ENCODE measurements around the gene OOSP1. TPM values are rescaled to one million over a fixed set of nuclear protein-coding genes. Genes with fewer than 3 reads are reported as not detected.

OOSP1 gene
- total and polyA plus RNA-seq, 2 experiments from 2014 or later, result not detected

DNA sequence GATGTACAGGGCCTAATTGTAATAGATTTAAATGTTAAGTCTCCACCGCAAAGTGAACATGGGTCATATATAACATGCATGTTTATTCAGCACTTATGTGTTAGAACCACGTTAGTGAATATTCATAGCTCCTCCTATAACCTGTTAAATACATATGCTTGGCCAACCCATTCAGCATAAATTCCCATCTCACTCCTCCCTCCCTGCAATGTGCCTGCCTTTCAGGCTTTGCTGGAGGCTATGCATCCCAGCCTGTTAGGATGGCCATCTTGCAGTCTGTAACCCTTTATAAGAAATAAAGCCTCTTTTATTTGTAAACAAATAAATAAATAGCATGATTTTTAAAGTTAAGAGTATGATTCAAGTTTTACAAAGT is 23.9 kb downstream of the OOSP1 start:
- H3K9me2 ChIP-seq (ENCODE audit: insufficient read depth), result no peaks in the 10 kb centered on the region
- H3K27ac Mint-ChIP-seq, result no peak overlapping the region
- peaks cover 9% of the 10 kb centered on the region for H3K4me1 ChIP-seq (ENCODE audit: insufficient read depth)
- ATAC-seq (no peak), DNase-seq (ENCODE audit: low spot score) (no peak)
- peaks cover 19% of the 10 kb centered on the region; the same call in 2 of the 3 replicates for H3K4me1 Mint-ChIP-seq
- no peak overlapping the region for H3K4me2 ChIP-seq
- H4K20me1 ChIP-seq (replicated peaks; ENCODE audit: insufficient read depth), result no peaks in the 10 kb centered on the region
- no peak overlapping the region for H2AFZ ChIP-seq
- H3K27me3 ChIP-seq (ENCODE audit: insufficient read depth), result no peaks in the 10 kb centered on the region
- no peaks in the 10 kb centered on the region for H3K79me2 ChIP-seq (replicated peaks; ENCODE audit: insufficient read depth)
- H3K4me3 ChIP-seq, result no peak overlapping the region
- no peaks in the 10 kb centered on the region for H3K36me3 Mint-ChIP-seq (ENCODE audit: low read depth)
- H3K27ac ChIP-seq (ENCODE audit: low read depth), result no peak overlapping the region
- no peaks in the 10 kb centered on the region for H3F3A ChIP-seq (replicated peaks; ENCODE audit: low read depth)
- no peaks in the 10 kb centered on the region for H3K9me3 Mint-ChIP-seq
- H3K4me3 Mint-ChIP-seq, result no peak overlapping the region
- H3K36me3 ChIP-seq (ENCODE audit: insufficient read depth), result no peaks in the 10 kb centered on the region
- no peaks in the 10 kb centered on the region for H3K27me3 Mint-ChIP-seq (ENCODE audit: insufficient read depth, low read depth, poor library complexity)
- TF ChIP-seq EZH2 (IDR thresholded peaks at IDR 0.05; ENCODE audit: low read depth, unreplicated experiment) (no peak), ETS1 (IDR thresholded peaks at IDR 0.05) (no peak), ZNF331 (CRISPR knock-in tag; IDR thresholded peaks at IDR 0.05; ENCODE audit: low read depth) (no peak), ZNF462 (CRISPR knock-in tag; IDR thresholded peaks at IDR 0.05) (no peak), JUNB (IDR thresholded peaks at IDR 0.05; ENCODE audit: unreplicated experiment) (no peak), CREB1 (CRISPR knock-in tag; IDR thresholded peaks at IDR 0.05; ENCODE audit: low read depth) (no peak), EZH2phosphoT487 (IDR thresholded peaks at IDR 0.05; ENCODE audit: unreplicated experiment) (no peak), NANOG (IDR thresholded peaks at IDR 0.05; ENCODE audit: borderline replicate concordance) (no peak), STAT1 (IDR thresholded peaks at IDR 0.05; ENCODE audit: unreplicated experiment) (no peak), ZNF114 (CRISPR knock-in tag; IDR thresholded peaks at IDR 0.05) (no peak), POLR2AphosphoS5 (IDR thresholded peaks at IDR 0.05; ENCODE audit: low read depth) (no peak)
- TF ChIP-seq, protein P1, sequence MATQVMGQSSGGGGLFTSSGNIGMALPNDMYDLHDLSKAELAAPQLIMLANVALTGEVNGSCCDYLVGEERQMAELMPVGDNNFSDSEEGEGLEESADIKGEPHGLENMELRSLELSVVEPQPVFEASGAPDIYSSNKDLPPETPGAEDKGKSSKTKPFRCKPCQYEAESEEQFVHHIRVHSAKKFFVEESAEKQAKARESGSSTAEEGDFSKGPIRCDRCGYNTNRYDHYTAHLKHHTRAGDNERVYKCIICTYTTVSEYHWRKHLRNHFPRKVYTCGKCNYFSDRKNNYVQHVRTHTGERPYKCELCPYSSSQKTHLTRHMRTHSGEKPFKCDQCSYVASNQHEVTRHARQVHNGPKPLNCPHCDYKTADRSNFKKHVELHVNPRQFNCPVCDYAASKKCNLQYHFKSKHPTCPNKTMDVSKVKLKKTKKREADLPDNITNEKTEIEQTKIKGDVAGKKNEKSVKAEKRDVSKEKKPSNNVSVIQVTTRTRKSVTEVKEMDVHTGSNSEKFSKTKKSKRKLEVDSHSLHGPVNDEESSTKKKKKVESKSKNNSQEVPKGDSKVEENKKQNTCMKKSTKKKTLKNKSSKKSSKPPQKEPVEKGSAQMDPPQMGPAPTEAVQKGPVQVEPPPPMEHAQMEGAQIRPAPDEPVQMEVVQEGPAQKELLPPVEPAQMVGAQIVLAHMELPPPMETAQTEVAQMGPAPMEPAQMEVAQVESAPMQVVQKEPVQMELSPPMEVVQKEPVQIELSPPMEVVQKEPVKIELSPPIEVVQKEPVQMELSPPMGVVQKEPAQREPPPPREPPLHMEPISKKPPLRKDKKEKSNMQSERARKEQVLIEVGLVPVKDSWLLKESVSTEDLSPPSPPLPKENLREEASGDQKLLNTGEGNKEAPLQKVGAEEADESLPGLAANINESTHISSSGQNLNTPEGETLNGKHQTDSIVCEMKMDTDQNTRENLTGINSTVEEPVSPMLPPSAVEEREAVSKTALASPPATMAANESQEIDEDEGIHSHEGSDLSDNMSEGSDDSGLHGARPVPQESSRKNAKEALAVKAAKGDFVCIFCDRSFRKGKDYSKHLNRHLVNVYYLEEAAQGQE (IDR thresholded peaks at IDR 0.05; ENCODE audit: unreplicated experiment), result no peak
- TF ChIP-seq, protein P2, sequence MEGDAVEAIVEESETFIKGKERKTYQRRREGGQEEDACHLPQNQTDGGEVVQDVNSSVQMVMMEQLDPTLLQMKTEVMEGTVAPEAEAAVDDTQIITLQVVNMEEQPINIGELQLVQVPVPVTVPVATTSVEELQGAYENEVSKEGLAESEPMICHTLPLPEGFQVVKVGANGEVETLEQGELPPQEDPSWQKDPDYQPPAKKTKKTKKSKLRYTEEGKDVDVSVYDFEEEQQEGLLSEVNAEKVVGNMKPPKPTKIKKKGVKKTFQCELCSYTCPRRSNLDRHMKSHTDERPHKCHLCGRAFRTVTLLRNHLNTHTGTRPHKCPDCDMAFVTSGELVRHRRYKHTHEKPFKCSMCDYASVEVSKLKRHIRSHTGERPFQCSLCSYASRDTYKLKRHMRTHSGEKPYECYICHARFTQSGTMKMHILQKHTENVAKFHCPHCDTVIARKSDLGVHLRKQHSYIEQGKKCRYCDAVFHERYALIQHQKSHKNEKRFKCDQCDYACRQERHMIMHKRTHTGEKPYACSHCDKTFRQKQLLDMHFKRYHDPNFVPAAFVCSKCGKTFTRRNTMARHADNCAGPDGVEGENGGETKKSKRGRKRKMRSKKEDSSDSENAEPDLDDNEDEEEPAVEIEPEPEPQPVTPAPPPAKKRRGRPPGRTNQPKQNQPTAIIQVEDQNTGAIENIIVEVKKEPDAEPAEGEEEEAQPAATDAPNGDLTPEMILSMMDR (conservative IDR thresholded peaks at IDR 0.05; ENCODE audit: low read depth in 2 of 2), result no peak
